ENCODE results near the gene CLTA. TPM values are rescaled to one million over a fixed set of nuclear protein-coding genes. Genes with fewer than 3 reads are reported as not detected.

CLTA gene
- total and polyA plus RNA-seq, 10 of the 15 experiments (the other 5 are each of a cell fraction or from before 2014, with no cell fraction given) = 49.0 to 241 (median 168) TPM

DNA sequence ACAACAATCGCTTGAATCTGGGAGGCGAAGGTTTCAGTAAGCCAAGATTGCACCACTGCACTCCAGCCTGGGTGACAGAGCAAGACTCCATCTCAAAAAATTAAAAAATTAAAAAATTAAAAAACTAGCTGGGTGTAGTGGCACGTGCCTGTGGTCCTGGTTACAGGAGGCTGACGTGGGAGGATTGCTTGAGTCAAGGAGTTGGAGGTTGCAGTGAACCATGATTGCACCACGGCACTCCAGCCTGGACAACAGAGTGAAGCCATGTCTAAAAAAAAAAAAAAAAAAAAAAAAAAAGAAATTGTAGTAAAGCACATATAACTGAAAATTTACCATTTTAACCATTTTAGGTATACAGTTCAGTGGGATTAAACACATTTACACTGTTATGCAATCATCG is 34.6 kb upstream of the CLTA start (continued):
- TF ChIP-seq BMI1 (IDR thresholded peaks at IDR 0.05; ENCODE audit: borderline replicate concordance) (no peak), ZBED1 (IDR thresholded peaks at IDR 0.05; ENCODE audit: borderline replicate concordance) (no peak)

DNA sequence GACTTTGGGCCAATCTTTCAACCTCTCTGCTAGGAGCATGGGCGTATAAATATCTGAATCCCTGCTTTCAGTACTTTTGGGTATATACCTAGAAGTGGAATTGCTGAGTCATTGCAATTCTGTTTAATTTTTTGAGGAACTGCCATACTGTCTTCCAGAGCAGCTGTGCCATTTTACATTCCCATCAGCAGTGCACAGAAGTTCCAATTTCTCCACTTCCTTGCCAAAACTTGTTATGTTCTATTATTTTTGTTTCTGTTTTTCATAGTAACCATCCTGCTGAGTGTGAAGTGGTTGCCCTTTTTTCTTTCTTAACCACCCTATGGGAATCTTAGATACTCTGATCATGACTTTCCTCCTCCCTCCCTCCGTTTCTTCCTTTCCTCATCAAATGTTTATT is 32.6 kb upstream of the CLTA start:
- H4K20me1 ChIP-seq (ENCODE audit: control insufficient read depth, insufficient read depth) = no peaks in the 10 kb centered on the region
- H3K4me1 ChIP-seq (ENCODE audit: control insufficient read depth, insufficient read depth, low read length) = peaks cover 5% of the 10 kb centered on the region
- intact Hi-C loops (cut with micrococcal nuclease; ENCODE audit: unreplicated experiment) (no loop called here), in situ Hi-C loops (cut with MboI) (no loop called here)
- TF ChIP-seq YY1 (IDR thresholded peaks at IDR 0.05; ENCODE audit: low read depth, low read length) (no peak), SREBF1 (IDR thresholded peaks at IDR 0.05; ENCODE audit: low read length) (no peak), BCLAF1 (IDR thresholded peaks at IDR 0.05) (no peak)
- no peak overlapping the region for H3K27ac ChIP-seq (ENCODE audit: control insufficient read depth, insufficient read depth)
- ChIA-PET SMC1A (ENCODE audit: uncharacterized antibody, unreplicated experiment) (no interaction called here), RAD21 (ENCODE audit: unreplicated experiment) (no interaction called here), POLR2A (no interaction called here), CTCF (interaction anchor here (1.1 kb wide), 1 partner anchor 53 kb away, joined by 3 read pairs; no protein-coding TSS in a partner anchor)
- no peaks in the 10 kb centered on the region for H3K27me3 ChIP-seq (replicated peaks in 1 of 2; ENCODE audit: control insufficient read depth in 2 of 2, insufficient read depth in 2 of 2, low read length in 1 of 2)
- ATAC-seq (no peak), DNase-seq (ENCODE audit: low read depth, low spot score) (no peak), FAIRE-seq (no peak)
- 87% methylated on average over 2 of the region's 2 CpGs for WGBS (ENCODE audit: insufficient coverage, insufficient replicate concordance, low lambda C conversion rate, missing lambda C conversion rate)
- H3K4me3 ChIP-seq = no peak overlapping the region
- no peaks in the 10 kb centered on the region; the same call in 2 of the 3 replicates for H3K9me3 ChIP-seq (replicated peaks; ENCODE audit: control insufficient read depth, insufficient read depth, low read length)
- H3K9ac ChIP-seq (ENCODE audit: control insufficient read depth, insufficient read depth, low read length) = no peak overlapping the region
- no peak overlapping the region for H2AFZ ChIP-seq (ENCODE audit: control insufficient read depth, low read depth, low read length)
- H3K4me2 ChIP-seq (ENCODE audit: control insufficient read depth, insufficient read depth) = no peak overlapping the region
- H3K79me2 ChIP-seq (ENCODE audit: control insufficient read depth, insufficient read depth, low read length) = no peaks in the 10 kb centered on the region
- H3K36me3 ChIP-seq (ENCODE audit: control insufficient read depth in 2 of 2, insufficient read depth in 2 of 2, low read length in 1 of 2) = no peaks in the 10 kb centered on the region
- no TSS peak for BruUV-seq (replicated peaks)
